HCT116 (cell line): ENCODE data around the gene C1QB. TPM values are rescaled to one million over a fixed set of nuclear protein-coding genes. Genes with fewer than 3 reads are reported as not detected.

ENCODE experiments used
- ATAC-seq: fragments of 200-7000 bp; cut with Tn5 transposase; 2 replicates; pipeline ENCODE4 v1.9.1; 2020; ENCODE audit warnings: mild to moderate bottlenecking, moderate library complexity
- BruUV-seq: library from RNA; stranded (reverse); fragments of 400-500 nt; replicated peaks from 2 replicates; lab custom pipeline; 2021; lab: Mats Ljungman, UMichigan
- CTCF ChIA-PET: fragments of 300-600 bp; sonication (Branson Sonifier 250); formaldehyde crosslinking; loops from one replicate; lab custom pipeline; 2021; ENCODE audit warnings: antibody characterized with exemption; lab: Charles Lee
- POLR2A ChIA-PET: fragments of 300-600, 350-600 bp; sonication (Branson Sonifier 250); formaldehyde crosslinking; loops from one replicate; lab custom pipeline; 2021; ENCODE audit warnings: antibody characterized with exemption; lab: Charles Lee
- RAD21 ChIA-PET, 2 experiments: fragments of 300-600 bp; sonication (Branson Sonifier 250); formaldehyde crosslinking; loops; one replicate each; lab custom pipeline; 2023; ENCODE audit warnings: low total read pairs in 2 of 2; ENCODE audit not compliant: uncharacterized antibody in 2 of 2, unreplicated experiment in 2 of 2, low non-redundant PET in 1 of 2; lab: Charles Lee
- DNase-seq: peaks from one replicate; pipeline ENCODE4 v3.0.0-alpha.2; 2010; ENCODE audit warnings: low read depth, low spot score
- H2AFZ ChIP-seq: fragments of 200-600 bp; shearing (Covaris generic), sonication (generic); 2 replicates; pipeline ENCODE4 v1.6.1; 2017; ENCODE audit warnings: low read depth, mixed run types, mixed read lengths, antibody characterized with exemption, low read length; ENCODE audit not compliant: poor library complexity, severe bottlenecking
- H3K27ac ChIP-seq: 2 replicates; pipeline ENCODE4 v1.5.1; 2012; ENCODE audit warnings: low read depth, low read length
- H3K27me3 ChIP-seq: fragments of 200-600 bp; sonication (generic); 2 replicates; pipeline ENCODE4 v1.6.1; 2016; ENCODE audit warnings: mixed run types, low read length, mixed read lengths; ENCODE audit not compliant: insufficient read depth
- H3K36me3 ChIP-seq, 2 experiments: fragments of 200-500 bp in 1 of 2; fragments of 200-600 bp in 1 of 2; sonication (Bioruptor generic) in 1 of 2; sonication (generic) in 1 of 2; 2 replicates each; pipeline versions ENCODE4 v1.5.1 to v1.6.1; 2014 to 2016; ENCODE audit warnings: low read length in 2 of 2, inconsistent platforms in 1 of 2, mixed read lengths in 1 of 2, mixed run types in 1 of 2; ENCODE audit not compliant: insufficient read depth in 2 of 2, control insufficient read depth in 1 of 2
- H3K4me1 ChIP-seq, 2 experiments: fragments of 200-600 bp in 1 of 2; sonication (generic) in 1 of 2; 2 replicates each; pipeline versions ENCODE4 v1.5.1 to v1.6.1; 2012 to 2017; ENCODE audit warnings: low read length in 2 of 2, inconsistent platforms in 1 of 2, mild to moderate bottlenecking in 1 of 2, mixed read lengths in 1 of 2, mixed run types in 1 of 2, moderate library complexity in 1 of 2; ENCODE audit not compliant: insufficient read depth in 2 of 2, control insufficient read depth in 1 of 2
- H3K4me2 ChIP-seq: fragments of 200-600 bp; sonication (generic); 2 replicates; pipeline ENCODE4 v1.6.1; 2017; ENCODE audit warnings: mixed run types, low read length, mixed read lengths
- H3K4me3 ChIP-seq, 2 experiments: fragments of 200-600 bp in 1 of 2; sonication (generic) in 1 of 2; replicated peaks in 1 of 2; 2 replicates each; pipeline ENCODE4 v1.5.1; 2011 to 2016; ENCODE audit warnings: low read length in 2 of 2, control low read depth in 1 of 2, low read depth in 1 of 2, mild to moderate bottlenecking in 1 of 2, mixed read lengths in 1 of 2, mixed run types in 1 of 2
- H3K79me2 ChIP-seq: fragments of 200-600 bp; sonication (generic); 2 replicates; pipeline ENCODE4 v1.6.1; 2017; ENCODE audit warnings: mild to moderate bottlenecking, mixed run types, low read length, moderate library complexity, mixed read lengths; ENCODE audit not compliant: insufficient read depth
- H3K9ac ChIP-seq: fragments of 200-600 bp; sonication (generic); 2 replicates; pipeline ENCODE4 v1.6.1; 2016; ENCODE audit warnings: low read length, mixed read lengths
- H3K9me2 ChIP-seq: fragments of 200-600 bp; sonication (generic), shearing (Covaris generic); 2 replicates; pipeline ENCODE4 v1.6.1; 2017; ENCODE audit warnings: mixed run types, mild to moderate bottlenecking, moderate library complexity; ENCODE audit not compliant: insufficient read depth
- H3K9me3 ChIP-seq, 2 experiments: fragments of 200-500 bp in 1 of 2; fragments of 200-600 bp in 1 of 2; sonication (Bioruptor generic) in 1 of 2; sonication (generic) in 1 of 2; 2 replicates each; pipeline ENCODE4 v1.6.1; 2014 to 2017; ENCODE audit warnings: low read length in 2 of 2, mixed read lengths in 2 of 2, inconsistent platforms in 1 of 2, low read depth in 1 of 2, mild to moderate bottlenecking in 1 of 2, mixed run types in 1 of 2, moderate library complexity in 1 of 2; ENCODE audit not compliant: control insufficient read depth in 1 of 2, insufficient read depth in 1 of 2
- H4K20me1 ChIP-seq: fragments of 200-600 bp; sonication (generic), shearing (Covaris generic); 2 replicates; pipeline ENCODE4 v1.6.1; 2017; ENCODE audit warnings: mixed run types, mild to moderate bottlenecking, moderate library complexity; ENCODE audit not compliant: insufficient read depth
- CEBPB ChIP-seq: IDR thresholded peaks from 2 replicates; pipeline ENCODE4 v1.6.1; 2012; ENCODE audit warnings: low read depth
- EZH2phosphoT487 ChIP-seq: fragments of 200-600 bp; IDR thresholded peaks from 2 replicates; pipeline ENCODE4 v1.6.1; 2018; ENCODE audit warnings: antibody characterized with exemption, borderline replicate concordance
- JUND ChIP-seq: IDR thresholded peaks from 2 replicates; pipeline ENCODE4 v1.6.1; 2012
- RAD21 ChIP-seq: IDR thresholded peaks from 2 replicates; pipeline ENCODE4 v1.6.1; 2012; ENCODE audit warnings: low read depth, mild to moderate bottlenecking
- SIN3A ChIP-seq: IDR thresholded peaks from 2 replicates; pipeline ENCODE4 v1.6.1; 2012; ENCODE audit warnings: low read depth
- SRF ChIP-seq: IDR thresholded peaks from 2 replicates; pipeline ENCODE4 v1.6.1; 2012; ENCODE audit warnings: low read depth
- YY1 ChIP-seq: IDR thresholded peaks from 2 replicates; pipeline ENCODE4 v1.6.1; 2011; ENCODE audit warnings: low read length, low read depth, moderate library complexity, mild to moderate bottlenecking; ENCODE audit not compliant: insufficient replicate concordance; ENCODE audit errors: extremely low read depth
- ZFX ChIP-seq: fragments of 450-650 bp; IDR thresholded peaks from 2 replicates; pipeline ENCODE4 v1.6.1; 2017
- ZNF274 ChIP-seq: fragments of 200-500 bp; sonication (Bioruptor generic); IDR thresholded peaks from 2 replicates; pipeline ENCODE4 v1.6.1; 2014; ENCODE audit warnings: mild to moderate bottlenecking, low read depth, low read length, inconsistent platforms
- intact Hi-C: fragments of 100-400 bp; cut with micrococcal nuclease; formaldehyde crosslinking; loops from 2 replicates; pipeline ENCODE4 v1.10.0; 2022
- total RNA-seq: library from RNA; stranded (reverse); gene quantifications from one replicate; pipeline ENCODE4 v1.2.1, GENCODE V29; 2021; ENCODE audit not compliant: unreplicated experiment

The C1QB gene
- total RNA-seq, 1 experiment from 2014 or later: 0.32 TPM

GRCh38 chr1:22689505-22689904 is 36.5 kb downstream of the C1QB start (continued):
- no peak for TF ChIP-seq SIN3A
- no peak for TF ChIP-seq YY1

GRCh38 chr1:22691031-22691753 is 38.2 kb downstream of the C1QB start:
- H3K79me2 ChIP-seq: no peaks in the 10 kb centered on the region
- no peak overlapping the region for H3K4me3 ChIP-seq
- DNase-seq (no peak), ATAC-seq (no peak)
- intact Hi-C loops: no loop called here
- H4K20me1 ChIP-seq: no peaks in the 10 kb centered on the region
- no TSS peak for BruUV-seq
- TF ChIP-seq YY1: no peak
- TF ChIP-seq JUND: no peak
- no peak for TF ChIP-seq SRF
- peaks cover 7 to 15% of the 10 kb centered on the region in 2 experiments; a peak in 3 of 4 replicates for H3K4me1 ChIP-seq
- no peak overlapping the region for H3K9ac ChIP-seq
- H3K9me2 ChIP-seq: no peaks in the 10 kb centered on the region
- RAD21 ChIA-PET: no interaction called here
- POLR2A ChIA-PET: no interaction called here
- no peaks in the 10 kb centered on the region for H3K36me3 ChIP-seq
- H3K27ac ChIP-seq: no peak overlapping the region
- CTCF ChIA-PET: interaction anchor here (1.9 kb wide), 1 partner anchor 13 kb away, joined by 6 read pairs; no protein-coding TSS in a partner anchor
- no peaks in the 10 kb centered on the region for H3K27me3 ChIP-seq
- no peaks in the 10 kb centered on the region for H3K9me3 ChIP-seq
- H3K4me2 ChIP-seq: no peak overlapping the region
- H2AFZ ChIP-seq: no peak overlapping the region

- H3K9me2 ChIP-seq: no peaks in the 10 kb centered on the region
- H3K27ac ChIP-seq: no peak overlapping the region
- ChIA-PET POLR2A (no interaction called here), RAD21 (no interaction called here), CTCF (no interaction called here)
- H4K20me1 ChIP-seq: no peaks in the 10 kb centered on the region
- no peak for TF ChIP-seq EZH2phosphoT487
- no peak for TF ChIP-seq RAD21
- TF ChIP-seq ZFX: no peak
- TF ChIP-seq YY1: no peak
- TF ChIP-seq CEBPB: no peak
- TF ChIP-seq ZNF274: no peak
- DNase-seq (no peak), ATAC-seq (no peak)
- H3K9me3 ChIP-seq: no peaks in the 10 kb centered on the region
- no peaks in the 10 kb centered on the region for H3K27me3 ChIP-seq
- H3K9ac ChIP-seq: no peak overlapping the region
- BruUV-seq: no TSS peak
- no peak overlapping the region for H2AFZ ChIP-seq
- no peaks in the 10 kb centered on the region for H3K36me3 ChIP-seq
- H3K4me3 ChIP-seq: no peak overlapping the region
- H3K4me1 ChIP-seq: peaks cover 6 to 9% of the 10 kb centered on the region in 2 experiments; a peak in 3 of 4 replicates
- H3K79me2 ChIP-seq: no peaks in the 10 kb centered on the region
- intact Hi-C loops: no loop called here
- no peak overlapping the region for H3K4me2 ChIP-seq
Measured at GRCh38 chr1:22694172-22694571, 41.1 kb downstream of the C1QB start.
